Osteoblast (primary cell): ENCODE data around the gene PIGL. TPM values are rescaled to one million over a fixed set of nuclear protein-coding genes. Genes with fewer than 3 reads are reported as not detected.

ENCODE experiments used
- DNase-seq: peaks from one replicate; pipeline ENCODE4 v3.0.0; 2011; ENCODE audit warnings: low spot score, mixed read lengths; ENCODE audit not compliant: insufficient read length; ENCODE audit errors: missing footprints
- H2AFZ ChIP-seq: 2 replicates; pipeline ENCODE4 v1.6.0; 2011; ENCODE audit warnings: mild to moderate bottlenecking, low read length
- H3K27ac ChIP-seq: 2 replicates; pipeline ENCODE4 v1.5.1; 2011; ENCODE audit warnings: mild to moderate bottlenecking, low read depth, low read length, moderate library complexity
- H3K27me3 ChIP-seq: 2 replicates; pipeline ENCODE4 v1.6.0; 2012; ENCODE audit warnings: mild to moderate bottlenecking, control low read depth, inconsistent platforms, low read length, moderate library complexity; ENCODE audit not compliant: insufficient read depth
- H3K36me3 ChIP-seq: 2 replicates; pipeline ENCODE4 v1.5.1; 2011; ENCODE audit warnings: mild to moderate bottlenecking, low read length, control low read depth, moderate library complexity; ENCODE audit not compliant: insufficient read depth
- H3K4me1 ChIP-seq: 2 replicates; pipeline ENCODE4 v1.5.1; 2011; ENCODE audit warnings: mild to moderate bottlenecking, low read length, control low read depth, moderate library complexity; ENCODE audit not compliant: insufficient read depth
- H3K4me2 ChIP-seq: 2 replicates; pipeline ENCODE4 v1.6.0; 2011; ENCODE audit warnings: mild to moderate bottlenecking, low read length; ENCODE audit not compliant: insufficient read depth
- H3K4me3 ChIP-seq: fragments of 200-600 bp; sonication (generic); 3 replicates; pipeline ENCODE4 v1.5.1; 2012; ENCODE audit warnings: mild to moderate bottlenecking, low read length, inconsistent platforms; ENCODE audit not compliant: insufficient read depth
- H3K79me2 ChIP-seq: 2 replicates; pipeline ENCODE4 v1.6.0; 2012; ENCODE audit warnings: mild to moderate bottlenecking, low read length, control low read depth, inconsistent platforms; ENCODE audit not compliant: insufficient read depth
- H3K9me3 ChIP-seq: 2 replicates; pipeline ENCODE4 v1.5.1; 2011; ENCODE audit warnings: low read depth, low read length, control low read depth
- H4K20me1 ChIP-seq: 2 replicates; pipeline ENCODE4 v1.6.0; 2012; ENCODE audit warnings: mild to moderate bottlenecking, low read length, control low read depth; ENCODE audit not compliant: insufficient read depth
- CTCF ChIP-seq: IDR thresholded peaks from 2 replicates; pipeline ENCODE4 v1.5.1; 2011; ENCODE audit warnings: mild to moderate bottlenecking, low read depth, low read length, moderate library complexity; ENCODE audit errors: extremely low read depth
- total RNA-seq: library from RNA; depleted of rRNA; stranded (reverse); fragments of >200 nt; gene quantifications from 2 replicates; pipeline ENCODE4 v1.2.3, GENCODE V29; 2012

The PIGL gene
- total RNA-seq, 1 donor = 23.5 TPM

DNA sequence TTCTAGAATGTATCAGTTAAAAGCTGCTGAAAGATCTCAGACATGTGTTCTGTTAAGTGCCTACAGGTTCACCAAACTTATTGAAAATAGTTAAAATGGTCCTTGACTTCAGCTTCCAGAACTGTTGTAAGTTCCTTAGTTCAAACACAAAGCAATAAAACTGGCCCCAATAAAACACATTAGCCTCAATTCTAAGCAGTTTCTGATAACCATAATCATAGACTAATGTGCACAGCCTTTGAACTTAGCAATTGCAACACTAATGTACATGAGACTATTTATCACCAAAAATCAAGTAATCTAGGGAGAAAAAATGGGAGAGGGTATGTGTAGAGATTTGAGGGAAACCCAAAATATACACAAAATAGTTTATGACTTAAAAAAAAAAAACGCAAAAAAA lies 15.4 kb downstream of the PIGL start:
- H3K27me3 ChIP-seq = no peaks in the 10 kb centered on the region
- H3K4me2 ChIP-seq = no peak overlapping the region
- H3K4me3 ChIP-seq = no peak overlapping the region
- H4K20me1 ChIP-seq = no peaks in the 10 kb centered on the region
- peaks cover 4% of the 10 kb centered on the region for H3K4me1 ChIP-seq
- no peak for DNase-seq
- peaks cover 20% of the 10 kb centered on the region for H3K79me2 ChIP-seq
- H2AFZ ChIP-seq = no peak overlapping the region
- TF ChIP-seq CTCF = no peak
- no peak overlapping the region for H3K27ac ChIP-seq
- no peaks in the 10 kb centered on the region for H3K9me3 ChIP-seq
- H3K36me3 ChIP-seq = no peaks in the 10 kb centered on the region

DNA sequence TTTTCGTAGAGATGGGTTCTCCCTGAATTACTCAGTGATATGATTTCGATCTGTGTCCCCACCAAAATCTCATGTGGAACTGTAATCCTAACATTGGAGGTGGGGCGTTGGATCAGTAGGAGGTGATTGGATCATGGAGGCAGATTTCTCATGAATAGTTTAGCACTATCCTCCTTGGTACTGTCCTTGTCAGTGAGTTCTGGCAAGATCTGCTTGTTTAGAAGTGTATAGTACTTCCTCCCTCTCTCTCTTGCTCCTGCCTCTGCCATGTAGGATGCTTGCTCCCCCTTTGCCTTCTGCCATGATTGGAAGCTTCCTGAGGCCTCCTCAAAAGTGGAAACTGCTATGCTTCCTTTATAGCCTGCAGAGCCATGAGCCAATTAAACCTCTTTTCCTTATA lies 22.9 kb downstream of the PIGL start:
- no peak for TF ChIP-seq CTCF
- H3K4me2 ChIP-seq = no peak overlapping the region
- no peak overlapping the region for H3K27ac ChIP-seq
- no peaks in the 10 kb centered on the region for H3K27me3 ChIP-seq
- no peaks in the 10 kb centered on the region for H3K9me3 ChIP-seq
- no peaks in the 10 kb centered on the region for H3K36me3 ChIP-seq
- no peak overlapping the region for H3K4me3 ChIP-seq
- peaks cover 4% of the 10 kb centered on the region for H3K79me2 ChIP-seq
- H4K20me1 ChIP-seq = no peaks in the 10 kb centered on the region
- no peak overlapping the region for H2AFZ ChIP-seq
- DNase-seq = no peak
- H3K4me1 ChIP-seq = peaks cover 5% of the 10 kb centered on the region

GRCh38 chr17:16241906-16242399 lies 24.9 kb downstream of the PIGL start:
- H3K36me3 ChIP-seq = no peaks in the 10 kb centered on the region
- H2AFZ ChIP-seq = no peak overlapping the region
- no peaks in the 10 kb centered on the region for H3K9me3 ChIP-seq
- H3K79me2 ChIP-seq = peaks cover 4% of the 10 kb centered on the region
- no peak for TF ChIP-seq CTCF
- DNase-seq = no peak
- H3K27me3 ChIP-seq = no peaks in the 10 kb centered on the region
- H4K20me1 ChIP-seq = no peaks in the 10 kb centered on the region
- no peak overlapping the region for H3K4me3 ChIP-seq
- H3K4me2 ChIP-seq = no peak overlapping the region
- H3K27ac ChIP-seq = no peak overlapping the region
- peaks cover 5% of the 10 kb centered on the region for H3K4me1 ChIP-seq

GRCh38 chr17:16243385-16243784 lies 26.4 kb downstream of the PIGL start:
- no peak overlapping the region for H3K4me3 ChIP-seq
- no peak overlapping the region for H3K4me2 ChIP-seq
- H3K27me3 ChIP-seq = no peaks in the 10 kb centered on the region
- H3K9me3 ChIP-seq = no peaks in the 10 kb centered on the region
- no peak overlapping the region for H3K27ac ChIP-seq
- peaks cover 4% of the 10 kb centered on the region for H3K79me2 ChIP-seq
- no peak overlapping the region for H2AFZ ChIP-seq
- peaks cover 6% of the 10 kb centered on the region for H3K4me1 ChIP-seq
- H3K36me3 ChIP-seq = no peaks in the 10 kb centered on the region
- H4K20me1 ChIP-seq = no peaks in the 10 kb centered on the region
- no peak for TF ChIP-seq CTCF
- no peak for DNase-seq
